NCI-H2081 treated with DMSO at 0.1 percent for 48 hours (cell line): Measurements from ENCODE around the gene EPHA4.

Source experiments
- DNase-seq: peaks from one replicate; lab custom pipeline; 2025; lab: John Stamatoyannopoulos, UW

The EPHA4 gene

DNA sequence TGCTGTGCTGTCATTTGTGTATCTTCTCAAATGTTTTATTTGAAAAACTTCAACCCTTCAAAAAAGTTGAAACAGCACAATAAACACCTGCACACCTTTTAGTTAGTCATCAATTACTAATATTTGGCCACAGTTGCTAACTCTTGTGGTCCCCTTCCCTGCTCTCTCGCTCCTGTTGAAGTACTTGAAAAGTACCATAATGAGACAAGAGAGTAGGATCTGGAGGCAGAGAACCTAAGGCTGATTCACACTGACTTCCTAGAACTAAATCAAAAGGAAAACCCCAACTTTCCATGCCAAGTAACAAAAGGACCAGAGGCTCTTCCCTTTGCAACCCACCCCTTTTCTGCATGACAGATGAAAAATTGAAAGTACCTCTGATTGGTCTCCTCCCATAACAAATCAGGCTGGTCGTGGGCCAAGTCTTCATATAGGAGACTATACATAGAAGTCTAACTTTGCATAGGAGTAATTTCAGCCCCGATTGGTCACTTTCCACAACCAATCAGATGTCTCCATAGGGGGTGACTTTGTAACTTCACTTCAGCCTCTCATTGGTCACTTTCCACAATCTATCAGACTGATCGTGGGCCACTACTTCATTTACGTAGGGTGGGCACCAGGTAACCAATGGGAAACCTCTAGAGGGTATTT lies 179.7 kb downstream of the EPHA4 start:
- no peak for DNase-seq

DNA sequence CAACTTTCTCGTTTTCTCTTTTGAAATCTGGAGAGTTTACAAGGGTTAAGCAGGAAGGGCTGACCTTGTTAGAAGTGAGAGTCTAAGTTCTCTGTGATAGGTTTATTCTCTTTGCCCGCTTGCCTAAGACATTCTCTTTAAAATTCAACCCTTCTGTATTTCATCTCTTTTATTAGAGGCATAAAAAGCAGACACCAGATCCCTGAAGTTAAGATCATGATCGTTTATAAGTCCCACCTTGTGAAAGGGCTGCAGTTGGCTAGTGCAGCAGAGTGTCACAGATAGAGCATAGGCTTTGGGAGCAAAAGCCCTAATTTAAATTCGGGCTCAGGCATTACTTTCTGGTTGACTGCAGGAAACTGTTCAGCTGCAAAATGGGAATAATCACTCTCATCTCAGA lies 181.2 kb downstream of the EPHA4 start:
- no peak for DNase-seq

DNA sequence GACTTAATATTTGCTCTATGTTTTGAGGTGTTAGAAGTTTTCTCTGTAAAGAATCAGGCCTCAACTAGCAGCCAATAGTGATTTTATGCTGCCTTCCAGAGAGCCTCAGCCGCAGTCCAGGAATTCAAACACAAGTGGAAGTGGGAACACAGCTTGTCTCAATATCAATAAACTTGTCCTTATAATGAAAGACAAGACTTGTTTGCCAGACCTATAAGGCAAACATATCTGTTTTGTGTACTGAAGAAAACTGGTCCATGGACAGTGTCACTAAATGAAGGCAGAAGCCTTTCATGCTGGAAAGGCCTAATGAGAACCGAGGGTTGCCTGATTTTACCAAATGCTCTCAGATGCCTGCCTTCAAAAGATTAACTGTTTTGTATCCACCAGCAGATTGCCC lies 182.2 kb downstream of the EPHA4 start:
- no peak for DNase-seq

DNA sequence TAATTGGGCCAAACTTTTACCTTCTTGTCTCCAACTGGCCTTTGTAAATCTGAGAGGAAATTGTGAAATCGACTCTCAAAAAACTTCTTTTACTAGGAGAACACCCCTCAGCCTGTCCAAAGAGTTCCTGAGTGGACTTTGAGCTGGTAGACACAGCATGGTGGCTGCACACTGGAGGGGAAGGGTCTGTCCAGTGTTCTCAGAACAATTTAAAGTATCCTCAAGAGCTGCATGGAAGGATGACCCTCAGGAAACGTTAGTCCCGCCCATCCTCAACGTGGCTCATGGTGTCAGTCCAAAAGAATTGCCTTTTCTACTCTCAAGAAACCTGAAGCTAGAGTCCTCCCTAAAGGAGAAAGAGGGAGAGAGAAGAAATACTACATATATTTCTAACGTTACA lies 182.7 kb downstream of the EPHA4 start:
- DNase-seq: no peak

DNA sequence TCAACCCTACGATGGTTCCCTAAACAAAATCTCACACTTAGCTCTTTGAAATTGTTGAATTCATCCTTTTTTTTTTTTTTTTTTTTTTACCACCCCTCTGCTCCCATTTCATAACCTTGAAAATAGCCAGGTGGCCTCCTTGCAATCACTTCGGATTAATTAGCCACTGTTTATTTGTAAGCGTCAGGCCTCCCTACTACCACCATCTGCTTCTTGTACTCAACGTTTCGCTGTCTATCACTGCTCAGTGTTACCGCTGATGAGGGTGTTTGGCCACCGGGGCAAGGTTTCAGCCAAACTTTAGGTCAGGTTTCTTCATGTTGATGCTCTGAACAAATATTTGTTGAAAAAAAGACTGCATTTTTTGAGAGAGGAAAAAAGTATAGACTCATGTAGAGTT lies 183.2 kb downstream of the EPHA4 start:
- no peak for DNase-seq

DNA sequence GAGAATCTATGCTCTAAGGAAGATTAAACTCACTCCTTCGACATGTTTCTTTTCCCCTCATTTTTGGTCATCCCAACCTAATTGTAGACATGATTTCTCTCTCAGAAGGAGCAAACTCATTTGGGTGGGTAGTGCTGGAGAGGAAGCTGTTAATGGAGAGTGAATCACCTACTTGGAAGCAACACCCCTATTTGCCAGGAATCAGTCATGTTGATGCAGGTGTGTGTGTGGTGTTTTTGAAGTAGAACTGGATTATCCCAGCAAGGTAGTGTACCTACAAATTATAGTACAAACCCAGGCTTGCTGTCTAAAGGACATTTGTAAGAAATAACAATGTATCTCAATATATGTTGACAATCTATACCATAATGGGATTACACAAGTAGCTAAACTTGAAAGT lies 186.4 kb downstream of the EPHA4 start:
- no peak for DNase-seq

DNA sequence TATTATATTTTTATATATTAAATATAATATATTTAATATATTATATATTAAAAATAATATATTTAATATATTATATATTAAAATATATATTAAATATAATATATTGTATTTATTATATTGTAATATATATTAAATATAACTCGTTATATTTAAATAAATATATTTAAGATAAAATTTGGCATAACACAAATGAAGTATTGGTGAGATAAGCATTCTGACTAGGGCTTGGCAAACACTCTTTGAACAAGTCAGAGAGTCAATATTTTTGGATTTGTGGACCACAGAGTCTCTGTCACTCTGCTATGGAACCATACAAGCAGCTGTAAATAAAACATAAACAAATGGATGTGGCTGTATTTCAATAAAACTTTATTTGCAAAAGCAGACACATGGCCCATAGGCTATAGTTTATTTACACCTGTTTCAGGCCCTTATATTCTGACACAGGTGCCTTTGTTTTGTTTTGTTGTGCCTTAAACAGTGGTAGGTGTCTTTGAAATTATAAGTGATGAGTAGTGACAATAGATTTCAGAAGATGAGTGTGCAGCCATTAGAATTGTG lies 190.1 kb downstream of the EPHA4 start:
- DNase-seq: no peak

DNA sequence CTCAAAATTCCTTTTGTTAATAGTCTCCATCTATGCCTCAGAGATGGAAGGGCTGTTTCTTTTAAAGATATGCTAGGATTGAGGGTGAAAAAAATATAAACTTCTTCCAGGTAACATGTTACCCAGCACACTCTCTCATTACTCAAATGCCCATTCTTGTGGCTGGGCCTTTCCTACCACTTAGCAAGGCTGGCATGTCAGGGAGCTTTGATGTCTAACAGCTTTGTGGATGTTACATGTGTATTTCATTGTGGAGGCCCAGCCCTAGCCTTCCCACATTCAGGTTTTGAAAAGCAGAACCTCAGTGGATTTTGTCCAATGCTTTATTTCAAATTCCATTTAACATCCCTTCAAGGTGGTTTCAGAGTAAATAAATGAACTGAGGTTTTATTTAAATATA lies 191.4 kb downstream of the EPHA4 start:
- no peak for DNase-seq

DNA sequence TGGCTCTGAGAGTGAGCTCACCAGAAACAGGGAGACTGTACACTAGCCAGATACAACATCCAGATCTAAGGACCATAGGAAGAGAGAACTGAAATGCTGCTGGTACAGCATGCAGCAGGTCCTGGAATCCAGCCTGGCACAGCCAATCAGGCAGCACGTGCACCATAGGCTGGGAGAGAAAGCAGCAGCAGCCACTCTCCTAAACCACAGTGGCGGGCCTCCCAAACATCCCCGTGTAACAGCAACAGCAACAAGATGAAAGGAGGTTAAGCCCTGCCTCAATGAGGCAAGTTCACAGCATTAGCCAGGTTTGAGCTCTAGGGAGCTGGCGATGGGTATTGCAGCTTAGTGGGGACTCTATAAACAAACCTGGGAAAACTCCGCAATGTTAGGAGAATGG lies 192.0 kb downstream of the EPHA4 start:
- DNase-seq: no peak

DNA sequence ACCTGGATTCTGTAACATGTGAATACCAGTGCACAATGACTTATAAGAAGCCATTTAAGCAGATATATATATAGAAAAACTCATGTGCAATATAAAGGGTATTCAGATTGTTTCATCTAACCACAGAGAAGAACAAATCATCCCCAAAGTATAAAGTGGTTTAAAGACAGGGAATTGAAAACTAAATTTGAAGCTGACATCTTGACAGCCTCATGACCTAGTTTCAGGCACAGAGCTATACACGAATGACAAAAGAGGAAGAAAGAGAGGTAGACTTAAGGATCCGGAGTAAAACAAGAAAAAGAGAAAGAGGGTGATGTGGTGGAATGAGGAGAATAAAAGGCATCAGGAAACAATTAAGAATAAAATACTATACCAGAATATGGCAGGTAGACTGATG lies 194.5 kb downstream of the EPHA4 start:
- no peak for DNase-seq

DNA sequence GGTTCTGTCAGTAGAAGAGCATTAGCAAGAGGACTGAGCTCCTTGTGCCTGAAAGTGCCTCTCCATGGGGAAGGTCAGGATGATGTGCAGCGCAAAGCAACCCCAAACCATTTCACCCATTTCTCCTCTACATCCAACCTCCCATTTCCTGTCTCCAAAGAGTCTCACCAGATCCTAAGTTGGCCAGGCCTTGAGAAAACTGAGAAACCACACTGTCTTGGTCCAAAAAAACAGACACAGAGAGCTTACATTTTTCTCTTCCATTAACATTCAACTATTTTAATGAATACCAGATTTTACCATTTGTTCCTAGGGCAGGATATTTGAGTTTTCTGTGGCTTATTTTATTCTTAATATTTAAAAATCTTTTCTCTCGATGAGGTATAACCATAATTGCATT lies 195.0 kb downstream of the EPHA4 start:
- DNase-seq: no peak

DNA sequence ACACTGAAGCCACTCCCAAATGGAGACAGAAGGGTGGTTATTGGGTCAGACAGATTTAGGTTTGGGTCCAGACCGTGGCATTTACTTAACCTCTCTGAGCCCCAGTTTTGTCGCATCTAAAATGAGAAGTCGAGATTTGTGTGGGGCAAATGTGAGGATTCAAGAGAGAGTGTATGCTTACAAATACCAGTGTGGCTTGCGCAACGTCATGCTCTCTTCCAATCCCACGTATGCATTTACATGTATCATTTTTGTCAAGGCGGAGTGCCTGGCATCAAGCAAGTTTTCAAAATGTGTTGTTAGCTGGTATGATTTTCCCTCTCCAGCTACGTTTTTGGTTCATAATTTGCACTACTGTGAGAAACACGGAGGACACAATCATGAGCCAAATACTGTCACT lies 197.9 kb downstream of the EPHA4 start:
- DNase-seq: no peak

DNA sequence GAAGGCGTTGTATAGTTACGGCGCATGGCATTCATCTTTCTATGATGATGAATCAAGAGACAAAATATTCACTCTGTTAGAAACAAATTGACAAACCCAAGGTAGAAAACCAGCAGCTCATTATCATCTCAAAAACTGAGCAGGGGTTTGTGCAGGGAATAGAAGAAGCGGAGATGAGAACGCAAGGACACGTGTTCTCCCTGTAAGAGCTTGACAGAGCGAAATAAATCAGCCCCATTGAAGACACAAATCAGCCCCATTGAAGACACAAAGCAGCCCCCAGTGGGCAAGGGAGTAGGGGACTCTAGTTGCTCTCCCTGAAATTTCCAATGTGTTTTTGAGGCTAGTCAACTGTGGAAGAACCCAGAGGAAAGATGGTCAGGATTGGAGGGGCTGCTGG lies 199.2 kb downstream of the EPHA4 start:
- no peak for DNase-seq

DNA sequence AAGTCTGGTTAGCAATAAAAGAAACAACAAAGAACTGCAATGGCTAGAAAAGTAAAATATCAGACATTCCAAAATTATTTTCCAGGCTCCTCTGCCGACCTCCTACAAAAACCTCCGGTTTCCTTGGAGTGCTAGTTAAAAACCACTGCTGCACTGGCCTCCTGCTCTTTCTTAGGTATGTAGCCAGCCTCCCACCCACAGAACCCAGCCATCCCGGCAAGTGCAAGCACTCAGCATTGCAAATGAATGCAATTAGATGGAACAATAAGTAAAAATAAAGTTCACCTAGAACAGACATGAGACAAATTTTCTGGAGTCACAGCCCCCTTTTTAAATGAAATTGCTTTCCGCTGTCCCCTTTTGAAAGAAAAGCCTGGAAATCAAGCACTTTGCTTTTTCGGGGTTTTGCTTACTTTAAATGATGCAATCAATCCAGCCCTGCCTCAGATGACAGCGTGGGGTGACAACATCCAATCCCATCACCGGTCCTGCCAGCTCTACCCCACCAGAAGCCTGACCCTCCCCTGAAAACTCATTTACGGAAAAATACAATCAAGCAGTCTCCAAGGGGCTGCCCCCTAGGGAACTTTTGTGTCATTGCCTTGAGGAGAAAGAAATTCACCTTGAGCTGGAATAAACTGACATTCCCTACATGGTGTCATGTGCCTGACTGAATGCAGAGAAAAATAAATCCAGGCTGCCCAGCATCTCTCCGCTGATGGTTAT lies 199.8 kb downstream of the EPHA4 start:
- DNase-seq: no peak

DNA sequence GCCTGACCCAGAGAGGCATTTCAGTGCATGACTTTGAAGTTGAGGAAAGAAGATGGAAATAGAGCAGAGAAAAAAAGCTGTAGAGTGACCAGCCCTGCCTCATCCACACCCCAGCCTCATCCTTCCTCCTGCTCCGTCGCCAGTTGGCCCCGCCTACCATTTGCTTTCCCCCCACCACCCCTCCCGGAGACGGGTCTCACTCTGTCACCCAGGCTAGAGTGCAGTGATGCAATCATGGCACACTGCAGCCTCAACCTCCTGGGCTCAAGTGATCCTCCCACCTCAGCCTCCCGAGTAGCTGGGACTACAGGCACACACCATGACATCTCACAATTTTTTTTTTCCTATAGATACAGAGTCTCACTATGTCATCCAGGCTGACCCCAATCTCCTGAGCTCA lies 200.8 kb downstream of the EPHA4 start:
- DNase-seq: no peak

DNA sequence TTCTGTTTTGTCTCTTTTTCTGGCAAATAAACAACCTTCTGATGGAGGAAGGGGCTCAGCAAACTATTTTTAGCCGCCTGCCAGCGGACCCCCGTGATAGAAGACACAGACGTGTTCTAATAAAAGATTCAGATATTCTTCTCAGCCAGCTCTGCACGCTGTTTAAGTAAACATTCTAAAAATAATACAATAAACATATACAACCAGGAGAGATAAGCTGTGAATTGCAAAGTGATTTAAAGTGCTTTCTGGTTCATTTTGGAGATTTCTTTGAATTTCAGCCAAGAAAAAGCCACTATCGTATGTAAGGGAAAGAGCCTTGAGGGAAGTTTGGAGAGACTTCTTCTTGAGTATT lies 201.3 kb downstream of the EPHA4 start:
- DNase-seq: no peak

DNA sequence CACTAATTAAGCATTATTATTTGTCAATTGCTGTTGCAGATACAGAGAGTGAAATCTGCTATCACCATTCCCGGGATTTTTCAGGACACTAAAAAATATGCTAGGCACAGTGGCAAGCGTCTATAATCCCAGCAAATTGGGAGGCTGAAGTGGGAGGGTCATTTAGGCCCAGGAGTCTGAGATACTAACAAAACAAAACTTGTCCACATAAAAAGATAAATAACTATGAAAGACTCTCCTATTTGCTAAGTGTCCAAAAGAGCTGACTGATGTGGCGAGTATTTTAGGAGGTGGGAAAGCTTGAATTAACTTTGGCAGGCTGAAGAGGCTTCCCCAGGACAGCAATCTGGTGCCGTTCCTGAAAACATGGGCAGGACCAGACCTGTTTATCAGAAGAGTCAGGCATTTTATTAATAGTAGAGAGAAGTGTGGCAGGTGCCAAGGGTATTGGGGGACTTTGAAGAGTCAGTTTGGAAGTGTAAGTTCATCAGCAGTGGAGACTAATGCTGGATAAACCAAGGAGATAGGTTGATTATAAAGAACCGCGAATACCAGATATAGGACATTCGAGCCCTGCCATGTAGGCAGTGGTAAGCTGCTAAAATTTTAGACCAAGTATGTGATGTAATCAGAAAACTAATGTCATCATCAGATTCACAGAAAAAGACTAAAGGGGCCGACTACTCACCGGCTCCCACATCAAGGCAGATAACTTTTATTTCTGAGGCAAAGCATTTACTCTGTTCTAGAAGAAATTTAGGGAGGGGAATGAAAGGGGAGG lies 201.8 kb downstream of the EPHA4 start:
- DNase-seq: no peak
